GM18507 (cell line): ENCODE measurements around the gene KRTDAP.

Experiments used
- DNase-seq: peaks from one replicate; pipeline ENCODE4 v3.0.0; 2011; ENCODE audit warnings: low read depth; ENCODE audit not compliant: insufficient read length; ENCODE audit errors: extremely low spot score
- FAIRE-seq: peaks from 2 replicates; lab custom pipeline; 2011; peaks lifted over from hg19 to GRCh38; lab: Jason Lieb, UNC

KRTDAP gene, protein sequence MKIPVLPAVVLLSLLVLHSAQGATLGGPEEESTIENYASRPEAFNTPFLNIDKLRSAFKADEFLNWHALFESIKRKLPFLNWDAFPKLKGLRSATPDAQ

GRCh38 chr19:35490364-35490763, at the start of gene KRTDAP:
Gene KRTDAP, minus strand, starts transcription at chr19:35490464. Its CDS starts 22 bp downstream, at chr19:35490442.
- FAIRE-seq: no peak
- no peak for DNase-seq

DNA sequence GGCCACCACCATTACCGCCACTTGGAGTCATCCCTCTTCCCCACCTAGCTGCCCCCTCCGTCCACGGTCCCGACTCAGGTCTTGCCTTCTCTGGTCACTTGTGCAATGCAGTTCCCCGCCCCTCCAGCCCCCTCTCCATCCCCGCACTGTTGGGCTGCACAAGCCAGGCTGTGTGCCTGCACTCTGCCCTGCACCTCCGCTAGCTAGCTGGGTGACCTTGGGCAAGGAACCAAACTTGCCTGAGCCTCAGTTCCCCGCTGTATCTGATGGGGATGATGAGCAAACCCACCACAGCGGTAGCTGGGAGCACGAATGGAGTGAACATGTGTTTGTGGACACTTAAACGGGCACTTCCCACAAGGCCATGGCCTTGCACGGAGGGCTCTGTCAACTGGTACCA, 49.6 kb upstream of the KRTDAP start:
- DNase-seq (no peak), FAIRE-seq (no peak)

DNA sequence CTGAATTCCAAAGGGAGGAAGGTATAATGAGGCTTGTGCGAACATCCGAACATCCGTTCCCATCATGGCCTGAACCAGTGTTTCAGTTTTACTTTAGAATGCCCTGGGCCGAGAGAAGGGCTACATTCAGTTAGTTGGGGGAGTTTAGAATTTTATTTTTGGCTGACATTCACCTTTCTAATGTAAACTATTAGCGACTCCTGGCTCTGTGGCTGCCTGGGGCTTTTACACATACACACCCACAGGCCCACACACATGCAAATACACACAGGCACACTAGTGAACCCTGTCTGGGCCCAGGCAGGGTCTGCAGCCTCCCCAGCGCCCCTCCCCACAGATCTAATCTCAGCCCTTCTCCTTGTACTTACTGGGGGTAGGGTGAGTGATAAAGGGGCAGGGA, 49.0 kb upstream of the KRTDAP start:
- FAIRE-seq: peak; percentile 50

GRCh38 chr19:35534803-35535480, 44.7 kb upstream of the KRTDAP start:
- DNase-seq (no peak), FAIRE-seq (no peak)

More for the DNA sequence above, 49.0 kb upstream of the KRTDAP start:
- no peak for DNase-seq

- DNase-seq: no peak
- peak; percentile 47 for FAIRE-seq
Observed at GRCh38 chr19:35533822-35534392, 43.6 kb upstream of the KRTDAP start.

DNA sequence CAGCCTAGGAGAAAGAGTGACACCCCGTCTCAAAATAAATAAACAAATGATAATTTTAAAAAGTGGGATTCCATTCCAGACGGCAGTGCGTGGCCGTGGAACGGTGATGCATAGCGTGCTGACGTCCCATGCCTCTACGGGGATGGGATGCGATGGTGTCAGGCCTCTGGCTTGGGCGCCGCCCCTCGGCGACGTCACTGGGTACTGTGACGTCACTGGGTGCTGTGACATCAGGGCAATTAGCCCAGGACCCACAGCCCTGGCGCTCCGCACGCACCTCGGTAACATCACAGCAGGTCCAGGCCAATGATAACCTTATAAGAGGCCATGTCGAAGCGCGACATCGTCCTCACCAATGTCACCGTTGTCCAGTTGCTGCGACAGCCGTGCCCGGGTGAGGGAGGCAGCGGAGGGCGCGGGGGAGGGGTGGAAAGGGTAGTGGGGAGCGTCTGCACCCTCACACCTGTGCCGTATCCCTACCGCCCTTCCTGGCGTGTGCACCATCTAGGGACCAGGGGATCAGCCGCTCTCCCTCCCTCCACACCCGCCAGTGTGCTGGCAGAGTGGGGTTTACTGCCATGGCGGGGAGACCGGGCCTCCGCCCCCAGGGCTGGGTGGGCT, 43.0 kb upstream of the KRTDAP start, which contains the start of gene GAPDHS:
Gene GAPDHS (plus strand): TSS at position 256 of the 621 bp plus-strand sequence. CDS start 72 bp downstream, at position 328.
- FAIRE-seq (no peak), DNase-seq (no peak)

DNA sequence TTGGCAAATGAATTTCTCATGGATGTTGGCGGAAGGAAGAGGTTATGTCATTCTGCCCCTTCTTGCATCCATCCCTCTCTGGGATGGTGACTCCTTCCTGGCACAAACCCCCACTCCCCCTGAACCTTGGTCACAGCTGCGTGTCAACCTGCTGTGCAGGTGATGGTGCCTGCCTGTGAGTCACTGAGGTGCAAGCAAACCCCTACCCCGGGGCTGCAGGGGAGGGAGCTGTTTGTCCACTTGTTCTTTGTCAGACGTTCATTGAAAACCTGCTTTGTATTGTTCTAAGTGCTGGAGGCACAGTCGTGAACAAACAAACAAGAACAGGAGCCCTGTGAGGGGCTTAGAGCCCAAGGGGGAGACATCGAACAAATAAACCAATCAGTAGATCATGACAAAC, 41.0 kb upstream of the KRTDAP start:
- no peak for FAIRE-seq
- no peak for DNase-seq

GRCh38 chr19:35529241-35530218, 39.3 kb upstream of the KRTDAP start:
- no peak for DNase-seq
- no peak for FAIRE-seq

DNA sequence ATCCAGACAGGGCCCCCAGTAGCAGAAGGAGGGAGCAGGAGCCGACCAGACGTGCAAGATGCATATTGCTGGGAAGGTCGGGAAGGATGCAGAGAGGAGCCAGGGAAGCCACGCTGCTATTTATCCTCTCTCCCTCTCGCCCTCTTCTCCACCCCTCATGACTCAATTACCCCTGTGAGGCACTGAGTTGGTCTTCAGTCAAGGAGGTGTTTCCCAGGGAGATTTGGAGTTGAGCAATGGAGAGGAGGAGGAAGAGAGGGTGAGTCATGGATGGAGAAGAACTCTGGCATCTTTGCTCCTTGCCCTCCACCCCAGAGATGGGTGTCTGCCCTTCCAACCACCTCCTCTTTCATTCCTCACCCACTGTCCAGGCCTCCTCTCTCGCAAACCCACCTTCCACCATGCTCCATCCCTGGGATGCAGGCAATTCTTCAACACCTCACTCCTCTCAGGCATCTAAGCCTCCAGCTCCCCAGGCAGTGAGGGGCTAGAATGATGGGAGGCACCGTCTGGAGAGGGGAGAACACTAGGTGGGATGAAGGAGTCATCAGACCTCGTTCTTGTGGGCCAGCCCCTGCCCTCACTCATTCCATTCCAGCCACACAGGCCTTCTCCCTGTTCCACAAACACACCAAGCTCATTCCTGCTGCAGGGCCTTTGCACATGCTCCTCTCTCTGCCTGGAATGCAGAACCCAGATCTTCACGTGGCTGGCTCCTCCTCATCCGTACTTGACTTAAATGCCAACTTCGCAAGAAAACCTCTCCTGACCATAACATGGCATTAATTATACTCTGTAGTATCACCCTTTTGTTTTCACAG, 38.2 kb upstream of the KRTDAP start, which contains the start of gene SBSN:
Gene SBSN (minus strand): TSS at position 94 of the 821 bp plus-strand sequence. CDS start 30 bp downstream, at position 64.
- no peak for DNase-seq
- FAIRE-seq: no peak

DNA sequence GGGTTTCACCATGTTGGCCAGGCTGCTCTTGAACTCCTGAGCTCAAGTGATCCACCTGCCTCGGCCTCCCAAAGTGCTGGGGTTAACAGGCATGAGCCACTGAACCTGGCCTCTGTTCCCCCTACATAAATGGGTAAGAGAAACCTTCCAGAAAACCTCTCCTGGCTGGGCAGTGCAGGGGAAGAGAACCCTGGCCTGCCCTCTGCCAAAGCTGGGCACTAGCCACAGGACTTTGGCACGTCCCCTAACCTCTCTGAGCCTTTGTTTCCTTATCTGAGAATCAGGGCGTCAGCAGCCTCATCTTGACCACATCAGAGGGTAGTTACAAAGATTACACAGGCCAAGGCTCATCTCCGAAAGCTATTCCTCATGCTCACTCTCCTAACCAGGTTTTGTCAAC, 35.6 kb upstream of the KRTDAP start:
- FAIRE-seq (no peak), DNase-seq (no peak)

DNA sequence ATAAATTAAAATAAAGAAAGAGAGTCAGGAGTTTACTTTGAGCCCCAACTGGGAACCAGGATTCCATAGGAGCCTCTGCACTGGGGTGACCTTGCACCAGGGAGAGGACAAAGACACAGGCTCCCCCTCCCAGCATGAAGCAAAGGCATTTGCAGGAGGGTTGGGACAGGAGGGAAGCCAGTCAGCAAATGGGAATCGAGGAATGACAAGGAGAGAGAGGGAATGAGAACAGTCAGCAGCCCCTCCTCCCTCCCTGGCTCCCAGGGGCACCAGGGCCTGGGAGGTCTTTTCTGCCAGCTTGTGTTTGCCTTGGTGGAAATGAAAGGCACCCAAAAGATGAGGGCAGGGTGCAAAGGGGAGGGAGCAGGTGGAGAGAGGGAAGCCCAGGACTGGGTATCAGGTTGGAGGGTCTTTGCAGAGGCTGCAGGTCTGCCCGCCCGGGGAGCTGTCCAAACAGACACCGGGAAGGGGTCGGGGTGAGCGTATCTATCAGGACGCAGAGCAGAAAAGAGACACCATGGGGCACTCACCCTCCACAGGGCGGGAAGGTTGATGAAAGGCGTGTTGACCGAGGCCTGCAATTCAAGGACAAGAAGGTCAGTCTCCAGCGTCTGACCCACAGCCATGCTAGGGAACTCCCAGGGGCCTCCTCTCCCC, 34.0 kb upstream of the KRTDAP start:
- DNase-seq (no peak), FAIRE-seq (no peak)

DNA sequence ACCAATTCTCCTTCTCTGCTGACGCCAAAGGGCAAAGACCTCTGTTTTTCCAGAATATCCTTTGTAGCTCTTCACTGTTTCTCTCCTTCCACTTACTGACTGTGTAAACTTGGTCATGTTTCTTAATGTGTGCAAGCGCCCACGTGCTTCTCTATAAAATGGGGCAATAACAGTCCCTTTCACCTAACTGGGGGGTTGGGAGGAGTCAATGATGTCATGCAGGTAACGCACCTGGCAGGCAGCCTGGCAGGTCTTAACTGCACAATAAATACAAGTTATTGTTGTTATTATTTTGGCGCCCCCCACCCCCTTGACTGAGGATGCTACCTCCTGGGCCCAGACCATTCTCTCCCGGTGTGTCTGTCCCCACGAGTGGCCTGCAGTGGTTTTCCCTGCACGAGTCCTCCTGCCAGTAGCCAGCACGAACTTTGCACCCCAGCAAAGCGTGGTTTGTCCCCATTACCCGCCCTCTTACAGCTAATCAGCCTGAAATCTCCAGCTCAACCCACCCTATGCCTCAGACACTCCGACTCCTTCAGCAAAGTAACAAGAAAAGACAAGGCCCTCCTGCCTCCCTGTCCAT, 32.6 kb upstream of the KRTDAP start:
- DNase-seq: no peak
- FAIRE-seq: no peak

DNA sequence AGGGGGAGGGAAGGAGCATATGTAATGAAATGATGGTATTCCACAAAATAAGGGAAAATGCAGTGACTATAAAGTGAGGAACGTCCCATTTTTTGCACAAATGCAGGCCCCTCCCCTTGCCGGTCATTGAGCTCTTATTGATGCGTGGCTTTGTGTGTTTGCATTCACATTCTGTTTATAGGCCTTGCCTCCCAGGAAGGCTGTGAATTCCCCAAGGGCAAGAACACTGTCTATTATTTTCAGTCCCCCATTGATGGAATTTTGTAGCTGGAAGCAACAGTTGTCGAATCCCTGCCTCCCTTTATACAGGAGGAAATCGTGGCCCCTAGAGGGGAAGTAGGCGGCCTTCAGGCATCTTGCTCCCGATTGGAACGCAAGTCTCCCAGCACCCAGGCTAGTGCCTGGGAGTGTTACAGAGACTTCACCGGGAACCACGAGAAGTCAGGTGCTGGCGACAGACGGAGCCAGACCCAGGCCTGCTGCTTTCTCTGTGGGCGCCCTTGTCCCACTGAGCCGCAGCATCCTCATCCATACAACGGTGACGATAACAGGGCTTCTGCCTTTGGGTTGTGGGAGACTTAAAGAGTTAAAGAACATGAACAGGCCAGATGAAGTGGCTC, 31.0 kb upstream of the KRTDAP start:
- no peak for FAIRE-seq
- DNase-seq: no peak

- FAIRE-seq (no peak), DNase-seq (no peak)
Observed at GRCh38 chr19:35519291-35519690, 29.0 kb upstream of the KRTDAP start.

- DNase-seq (no peak), FAIRE-seq (no peak)
Observed at GRCh38 chr19:35518313-35518712, 28.0 kb upstream of the KRTDAP start.

DNA sequence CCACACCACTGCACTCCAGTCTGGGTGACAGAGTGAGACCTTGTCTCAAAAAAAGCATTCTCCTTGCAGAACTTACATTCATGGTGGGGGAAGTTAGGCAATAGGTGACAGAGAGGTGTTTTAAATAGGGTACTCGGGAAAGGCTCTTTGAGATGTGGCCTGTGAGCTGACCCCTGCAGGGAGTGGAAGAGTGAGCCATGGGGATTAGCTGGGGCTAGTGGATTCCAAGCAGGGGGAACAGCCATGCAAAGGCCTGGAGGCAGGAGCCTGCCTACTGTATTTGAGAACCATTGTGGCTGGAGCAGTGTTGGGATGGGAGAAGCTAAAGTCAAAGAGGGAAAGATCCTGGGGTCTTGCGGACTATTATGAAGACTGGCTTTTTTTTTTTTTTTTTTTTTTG, 27.1 kb upstream of the KRTDAP start:
- DNase-seq: no peak
- no peak for FAIRE-seq

- FAIRE-seq: no peak
- no peak for DNase-seq
Observed at GRCh38 chr19:35516310-35516709, 26.0 kb upstream of the KRTDAP start.
